ENCODE results near the gene SACM1L.
"Not testable (repeated sequence)": the region's sequence is repeated elsewhere in the genome, so short reads cannot be mapped to it uniquely, and the experiment has no call there.

Gene SACM1L

GRCh38 chr3:45754461-45754860 is 65.3 kb downstream of the SACM1L start:
- in situ Hi-C loops (cut with MboI; ENCODE audit: low pct_unique_long_range_greater_than_20kb, low sequenced_read_pairs): no loop called here
- DNase-seq: no peak

- in situ Hi-C loops (cut with MboI; ENCODE audit: low pct_unique_long_range_greater_than_20kb, low sequenced_read_pairs): no loop called here
- DNase-seq: no peak
These were observed 66.9 kb downstream of the SACM1L start for GRCh38 chr3:45756055-45756454.

DNA sequence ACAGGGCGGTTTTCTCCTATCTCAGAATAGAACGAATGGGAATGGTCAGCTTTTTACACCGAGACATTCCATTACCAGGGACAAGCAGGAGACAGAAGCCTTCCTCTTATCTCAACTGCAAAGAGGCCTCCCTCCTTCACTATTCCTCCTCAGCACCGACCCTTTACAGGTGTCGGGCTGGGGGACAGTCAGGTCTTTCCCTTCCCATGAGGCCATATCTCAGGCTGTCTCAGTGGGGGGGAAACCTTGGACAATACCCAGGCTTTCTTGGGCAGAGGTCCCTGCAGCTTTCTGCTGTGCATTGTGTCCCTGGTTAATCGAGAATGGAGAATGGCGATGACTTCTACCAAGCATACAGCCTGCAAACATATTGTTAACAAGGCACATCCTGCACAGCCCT is 67.9 kb downstream of the SACM1L start:
- in situ Hi-C loops (cut with MboI; ENCODE audit: low pct_unique_long_range_greater_than_20kb, low sequenced_read_pairs); DNase-seq: not testable (repeated sequence)

DNA sequence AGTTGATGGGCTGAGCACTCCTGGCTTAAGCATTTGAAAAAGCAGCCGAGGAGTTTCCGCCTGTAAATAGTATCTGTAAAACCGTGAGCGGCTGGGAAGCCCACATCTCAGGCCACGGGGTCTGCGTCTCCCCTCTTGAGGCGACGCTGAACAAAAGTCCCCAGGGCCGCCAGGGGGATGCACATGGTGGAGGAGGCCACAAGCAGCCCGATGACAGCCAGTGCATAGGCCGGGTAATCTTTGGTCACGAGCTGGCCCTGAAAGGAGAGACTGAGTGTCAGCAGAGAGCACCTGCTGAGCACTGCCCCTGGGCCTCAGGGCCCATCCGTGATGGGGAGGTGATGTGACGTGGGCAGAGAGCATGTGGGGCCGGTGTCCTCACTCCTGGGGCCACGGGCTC is 69.7 kb downstream of the SACM1L start:
- in situ Hi-C loops (cut with MboI; ENCODE audit: low pct_unique_long_range_greater_than_20kb, low sequenced_read_pairs): no loop called here

DNA sequence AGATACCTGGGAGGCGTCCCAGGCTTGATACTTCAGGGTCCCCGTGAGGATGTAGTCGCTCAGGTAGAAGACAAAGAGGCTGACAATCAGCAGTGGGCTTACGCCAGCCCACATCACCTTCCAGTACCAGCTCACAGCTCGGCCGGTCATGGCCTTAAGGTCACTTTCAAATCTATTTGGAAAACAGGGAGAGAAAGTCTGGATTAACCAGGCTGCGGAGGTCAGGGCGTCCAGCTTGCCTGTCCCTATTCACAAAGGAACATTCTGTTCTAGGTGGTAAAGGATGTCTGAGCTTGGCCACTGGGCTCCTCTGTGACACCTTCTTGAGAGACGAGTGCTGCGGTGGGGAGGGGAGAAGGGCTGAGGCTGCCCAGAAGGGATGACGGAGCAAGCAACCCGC is 70.7 kb downstream of the SACM1L start:
- DNase-seq: no peak
- in situ Hi-C loops (cut with MboI; ENCODE audit: low pct_unique_long_range_greater_than_20kb, low sequenced_read_pairs): no loop called here

More for the DNA sequence above, 69.7 kb downstream of the SACM1L start:
- DNase-seq: no peak

DNA sequence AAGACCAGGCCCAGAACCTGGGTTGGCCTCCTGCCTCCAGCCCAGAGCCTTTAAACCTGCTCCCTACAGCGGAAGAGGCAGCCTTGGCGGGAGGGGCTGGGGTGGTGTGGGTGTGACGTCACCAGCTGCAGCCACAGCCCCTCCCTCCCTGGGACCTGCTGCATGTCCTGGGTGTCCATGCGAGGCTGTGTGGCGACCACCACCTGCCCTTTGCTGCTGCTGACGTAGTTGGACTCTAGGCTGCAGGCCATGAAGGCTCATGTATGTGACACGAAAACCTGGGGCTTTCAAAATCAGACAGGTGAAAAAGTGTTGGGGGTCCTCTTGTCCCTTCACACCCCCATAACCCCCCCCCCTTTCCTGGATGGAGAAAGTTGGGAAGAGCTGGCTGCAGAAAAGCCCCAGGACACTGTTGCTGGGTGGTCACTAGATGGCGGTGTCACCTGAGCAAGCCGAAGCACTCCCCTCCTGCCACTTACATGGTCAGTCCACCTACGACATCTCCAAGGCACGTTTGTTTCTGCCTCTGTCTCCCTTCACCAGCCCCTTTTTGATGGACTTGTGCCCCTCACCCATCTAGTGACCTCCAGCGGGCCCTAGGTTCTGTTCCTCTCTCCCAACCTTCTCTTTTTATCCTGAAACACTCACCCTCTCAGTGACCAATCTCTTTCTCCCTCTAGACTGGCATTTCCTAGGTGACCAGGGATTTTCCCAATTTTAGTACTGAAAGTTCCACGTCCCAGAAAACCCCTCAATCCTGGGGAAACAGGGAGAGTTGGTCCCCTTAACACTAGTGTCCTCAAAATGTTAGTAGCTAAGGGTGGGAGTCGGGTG is 71.9 kb downstream of the SACM1L start:
- in situ Hi-C loops (cut with MboI; ENCODE audit: low pct_unique_long_range_greater_than_20kb, low sequenced_read_pairs): no loop called here
- peak; percentile 49 for DNase-seq

GRCh38 chr3:45761831-45762230 is 72.6 kb downstream of the SACM1L start:
- no peak for DNase-seq
- in situ Hi-C loops (cut with MboI; ENCODE audit: low pct_unique_long_range_greater_than_20kb, low sequenced_read_pairs): no loop called here

DNA sequence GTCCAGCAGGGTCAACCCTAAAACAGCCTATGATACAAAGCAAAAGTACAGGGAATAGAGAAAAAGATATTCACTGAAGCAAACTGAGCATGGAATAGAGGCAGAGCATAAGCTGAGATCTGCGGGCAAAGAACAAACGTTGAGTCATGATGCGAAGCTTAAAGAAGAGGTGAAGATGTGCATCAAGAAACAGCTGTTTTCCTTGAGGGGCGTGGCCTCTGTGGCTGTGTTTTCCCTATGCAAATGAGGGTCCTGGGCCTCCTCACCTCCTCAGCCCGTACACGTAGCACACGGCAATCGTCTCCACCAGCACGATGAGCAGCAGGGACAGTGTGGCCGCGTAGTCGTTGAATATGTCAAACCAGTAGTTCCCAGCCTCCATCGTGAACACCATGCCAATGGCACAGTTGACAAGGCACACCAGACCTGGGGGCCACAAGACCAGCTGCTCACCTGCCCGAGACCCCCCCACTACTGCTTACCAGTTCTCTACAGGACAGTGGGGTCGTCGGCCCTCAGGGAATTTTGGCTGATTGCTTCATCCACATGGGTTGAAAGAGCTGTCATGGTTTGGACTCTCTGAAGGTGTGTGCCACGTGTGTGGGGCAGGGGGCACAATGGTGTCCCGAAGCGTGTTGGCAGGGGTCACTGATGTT is 73.6 kb downstream of the SACM1L start:
- in situ Hi-C loops (cut with MboI; ENCODE audit: low pct_unique_long_range_greater_than_20kb, low sequenced_read_pairs): no loop called here
- DNase-seq: no peak

GRCh38 chr3:45763303-45763675 is 74.1 kb downstream of the SACM1L start:
- no peak for DNase-seq
- in situ Hi-C loops (cut with MboI; ENCODE audit: low pct_unique_long_range_greater_than_20kb, low sequenced_read_pairs): no loop called here

DNA sequence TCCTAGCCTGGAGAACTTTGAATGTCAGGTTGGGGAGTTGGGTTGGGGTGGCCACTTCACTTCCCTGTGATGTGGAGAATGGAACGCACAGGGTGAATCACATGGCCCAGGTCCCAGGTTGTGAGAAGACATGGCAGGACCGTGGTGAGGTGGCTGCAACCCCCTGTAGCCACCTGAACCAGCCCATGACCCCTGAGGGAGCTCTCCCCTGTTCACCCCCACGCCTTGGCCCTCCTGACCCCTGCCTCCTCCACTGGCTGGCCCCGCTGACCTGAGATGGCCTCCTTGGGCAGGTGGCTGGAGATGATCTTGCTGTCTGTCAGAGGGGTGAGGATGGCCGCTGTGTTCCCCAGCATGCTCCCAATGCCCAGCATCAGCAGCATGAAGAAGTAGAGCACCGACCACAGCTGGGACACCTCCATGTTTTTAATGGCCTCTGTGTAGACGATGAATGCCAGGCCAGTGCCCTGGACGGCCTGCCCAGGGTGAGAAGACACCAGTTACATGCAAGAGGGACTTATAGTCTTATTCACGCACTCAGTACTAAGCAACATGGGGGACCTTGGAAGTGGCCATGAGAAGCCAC is 76.2 kb downstream of the SACM1L start:
- in situ Hi-C loops (cut with MboI; ENCODE audit: low pct_unique_long_range_greater_than_20kb, low sequenced_read_pairs): no loop called here
- no peak for DNase-seq

DNA sequence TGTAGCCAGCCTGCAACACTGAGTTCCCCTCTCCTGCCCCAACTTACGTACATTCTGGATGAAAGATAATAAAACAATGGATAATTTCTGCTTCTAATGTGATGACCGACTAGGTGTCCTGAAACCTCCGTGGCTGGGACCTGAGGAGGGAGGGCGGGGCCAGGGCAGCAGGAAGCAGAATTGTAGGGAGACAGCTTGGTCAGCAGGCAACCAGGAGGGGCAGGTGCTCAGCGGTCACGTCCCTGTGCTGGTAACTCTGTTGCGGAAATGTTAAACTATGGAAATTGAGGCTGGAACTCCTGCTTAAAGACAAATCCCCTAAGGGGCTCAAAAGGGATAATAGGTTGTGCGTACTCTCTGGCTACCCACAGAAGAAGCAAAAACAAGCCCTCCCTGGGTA is 76.8 kb downstream of the SACM1L start:
- no peak for DNase-seq
- in situ Hi-C loops (cut with MboI; ENCODE audit: low pct_unique_long_range_greater_than_20kb, low sequenced_read_pairs): no loop called here

DNA sequence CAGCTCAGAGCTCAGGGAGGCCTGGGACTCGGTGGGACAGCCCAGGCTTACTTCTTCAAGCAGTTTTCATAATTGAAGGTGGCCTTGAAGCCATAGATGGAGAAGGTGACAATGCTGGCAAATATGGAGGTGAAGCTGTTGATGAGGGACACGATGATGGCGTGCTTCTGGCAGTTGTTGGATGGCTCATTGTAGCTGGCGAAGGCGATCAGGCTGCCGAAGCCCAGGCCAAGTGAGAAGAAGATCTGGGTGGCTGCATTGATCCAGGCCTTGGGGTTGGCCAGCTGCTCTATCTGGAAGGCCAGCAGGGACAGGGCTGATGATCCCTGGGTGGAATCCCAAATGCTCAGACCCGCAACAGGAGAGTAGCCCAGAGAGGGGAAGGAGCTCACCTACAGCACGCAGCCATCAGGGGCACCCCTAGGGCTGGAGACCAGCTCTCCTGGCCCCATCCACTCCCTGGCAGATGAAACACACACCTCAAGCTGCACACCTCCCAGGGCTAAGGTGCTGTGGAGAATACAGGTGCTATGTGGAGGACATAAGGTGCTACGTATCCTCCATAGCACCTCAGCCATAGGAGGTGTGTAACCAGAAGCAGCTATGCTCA is 82.1 kb downstream of the SACM1L start:
- in situ Hi-C loops (cut with MboI; ENCODE audit: low pct_unique_long_range_greater_than_20kb, low sequenced_read_pairs): no loop called here
- no peak for DNase-seq

- no peak for DNase-seq
- in situ Hi-C loops (cut with MboI; ENCODE audit: low pct_unique_long_range_greater_than_20kb, low sequenced_read_pairs): no loop called here
These were observed 82.6 kb downstream of the SACM1L start for GRCh38 chr3:45771831-45772230.

GRCh38 chr3:45772341-45773035 is 83.3 kb downstream of the SACM1L start:
- in situ Hi-C loops (cut with MboI; ENCODE audit: low pct_unique_long_range_greater_than_20kb, low sequenced_read_pairs): no loop called here
- no peak for DNase-seq

- no peak for DNase-seq
- in situ Hi-C loops (cut with MboI; ENCODE audit: low pct_unique_long_range_greater_than_20kb, low sequenced_read_pairs): no loop called here
These were observed 83.9 kb downstream of the SACM1L start for GRCh38 chr3:45773072-45773471.

- in situ Hi-C loops (cut with MboI; ENCODE audit: low pct_unique_long_range_greater_than_20kb, low sequenced_read_pairs): no loop called here
- DNase-seq: no peak
These were observed 84.7 kb downstream of the SACM1L start for GRCh38 chr3:45773714-45774449.

DNA sequence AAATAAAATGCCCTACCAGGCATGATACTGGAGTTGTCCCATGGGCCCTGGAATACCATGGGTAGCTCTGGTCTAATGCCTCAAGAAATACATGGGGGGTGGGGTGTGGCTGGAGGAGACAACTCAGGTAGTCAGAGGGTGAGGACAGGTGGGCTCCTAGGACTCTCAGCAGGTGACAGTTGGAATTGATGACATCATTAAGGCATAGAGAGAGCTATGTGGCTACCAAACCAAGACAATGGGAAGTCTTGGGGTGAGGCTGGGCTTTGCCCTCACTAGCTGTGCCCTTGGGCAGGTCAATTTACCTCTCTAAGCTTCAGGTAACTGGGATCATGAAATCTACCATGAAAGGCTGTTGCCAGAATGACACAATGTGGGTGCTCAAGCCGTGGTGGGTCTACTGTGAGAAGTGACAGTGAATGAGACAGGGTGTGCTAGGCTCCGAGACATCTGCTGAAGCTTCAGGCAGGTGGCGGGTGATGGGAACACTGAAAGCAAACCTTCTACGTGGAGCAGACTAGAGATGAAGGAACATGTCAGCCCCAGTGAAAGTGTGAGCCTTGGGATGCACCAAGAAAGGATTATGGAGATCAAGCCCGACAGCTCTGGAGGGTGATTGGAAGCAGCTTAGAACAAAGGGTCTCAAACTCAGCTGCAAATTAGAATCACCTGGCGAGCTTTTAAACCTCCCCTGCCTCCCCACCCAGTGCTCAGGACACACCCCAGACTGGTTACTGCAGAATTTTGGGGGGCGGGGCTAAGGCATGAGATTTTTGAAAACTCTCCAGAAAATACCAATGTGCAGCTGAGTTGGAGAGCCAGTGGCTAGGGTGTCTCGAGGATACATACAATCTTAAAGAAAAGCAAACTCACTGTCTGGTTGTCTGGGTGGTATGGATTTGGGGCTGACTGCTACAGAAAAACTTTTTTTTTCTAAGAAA is 85.7 kb downstream of the SACM1L start:
- in situ Hi-C loops (cut with MboI; ENCODE audit: low pct_unique_long_range_greater_than_20kb, low sequenced_read_pairs): no loop called here
- DNase-seq: no peak
